Activated CD4-positive, alpha-beta memory T cell treated with anti-CD3 and anti-CD28 coated beads for 36 hours (primary cell): ENCODE data around the gene PTPRM. TPM values are rescaled to one million over a fixed set of nuclear protein-coding genes. Genes with fewer than 3 reads are reported as not detected.
A peak's percentile ranks its signal among the peaks of the same experiment; 100 is the strongest.

Experiments used
- CTCF ChIA-PET: fragments of 350-600 bp; sonication (Branson Sonifier 250); formaldehyde crosslinking; loops from one replicate; lab custom pipeline; 2021; ENCODE audit warnings: antibody characterized with exemption, inconsistent platforms; lab: Charles Lee
- POLR2A ChIA-PET: fragments of 350-600 bp; sonication (Branson Sonifier 250); formaldehyde crosslinking; loops from one replicate; lab custom pipeline; 2021; ENCODE audit warnings: antibody characterized with exemption; lab: Charles Lee
- DNase-seq: peaks from one replicate; pipeline ENCODE4 v3.0.0-alpha.2; 2020
- H3K27ac Mint-ChIP-seq: one replicate; pipeline ENCODE4 v1.8.0; 2021; ENCODE audit warnings: mixed read lengths
- H3K27me3 Mint-ChIP-seq: one replicate; pipeline ENCODE4 v1.8.0; 2021; ENCODE audit warnings: mixed read lengths
- H3K36me3 Mint-ChIP-seq: one replicate; pipeline ENCODE4 v1.8.0; 2021; ENCODE audit warnings: mixed read lengths
- H3K4me1 Mint-ChIP-seq: one replicate; pipeline ENCODE4 v1.8.0; 2021; ENCODE audit warnings: low read depth, mixed read lengths
- H3K4me3 Mint-ChIP-seq: one replicate; pipeline ENCODE4 v1.8.0; 2021; ENCODE audit warnings: mild to moderate bottlenecking, mixed read lengths
- H3K9me3 Mint-ChIP-seq: one replicate; pipeline ENCODE4 v1.8.0; 2021; ENCODE audit warnings: mixed read lengths
- intact Hi-C: fragments of 100-400 bp; cut with micrococcal nuclease; formaldehyde crosslinking; loops from one replicate; pipeline ENCODE4 v1.15.1; 2023
- total RNA-seq, 2 experiments: library from RNA; stranded (reverse); gene quantifications; one replicate each; pipeline ENCODE4 v1.2.3, GENCODE V29; 2021

PTPRM gene
- total RNA-seq, result 1 to 10 TPM; 7.0 to 8.6 TPM

- ChIA-PET POLR2A (no interaction called here), CTCF (interaction anchor here (0.6 to 1.3 kb wide), 11 partner anchors 9 to 322 kb away, joined by 3 to 7 read pairs (median 4); no protein-coding TSS in a partner anchor)
- no peak within 1 kb of the TSS for H3K27ac Mint-ChIP-seq
- peaks cover 42% of the 10 kb centered on the region for H3K27me3 Mint-ChIP-seq
- H3K4me1 Mint-ChIP-seq, result peaks cover 2% of the 10 kb centered on the region
- intact Hi-C loops, result loop anchor here (10.0 kb wide), 1 partner anchor 488 kb away; no protein-coding TSS in a partner anchor
- peaks cover 3% of the 10 kb centered on the region for H3K36me3 Mint-ChIP-seq
- peak; percentile 57 for DNase-seq
- H3K9me3 Mint-ChIP-seq, result no peaks in the 10 kb centered on the region
- no peak within 1 kb of the TSS for H3K4me3 Mint-ChIP-seq
Observed at GRCh38 chr18:7566567-7567473, at the start of gene PTPRM. Gene PTPRM (plus strand): TSS chr18:7567316. CDS start chr18:7567819, 503 bp downstream.

- Mint-ChIP-seq H3K27ac (no peak overlapping the region), H3K27me3 (no peaks in the 10 kb centered on the region), H3K4me3 (no peak overlapping the region), H3K4me1 (no peaks in the 10 kb centered on the region), H3K9me3 (no peaks in the 10 kb centered on the region), H3K36me3 (no peaks in the 10 kb centered on the region)
- ChIA-PET CTCF (no interaction called here), POLR2A (no interaction called here)
- intact Hi-C loops, result no loop called here
- DNase-seq, result no peak
Observed at GRCh38 chr18:7517852-7518251, 49.3 kb upstream of the PTPRM start.

DNA sequence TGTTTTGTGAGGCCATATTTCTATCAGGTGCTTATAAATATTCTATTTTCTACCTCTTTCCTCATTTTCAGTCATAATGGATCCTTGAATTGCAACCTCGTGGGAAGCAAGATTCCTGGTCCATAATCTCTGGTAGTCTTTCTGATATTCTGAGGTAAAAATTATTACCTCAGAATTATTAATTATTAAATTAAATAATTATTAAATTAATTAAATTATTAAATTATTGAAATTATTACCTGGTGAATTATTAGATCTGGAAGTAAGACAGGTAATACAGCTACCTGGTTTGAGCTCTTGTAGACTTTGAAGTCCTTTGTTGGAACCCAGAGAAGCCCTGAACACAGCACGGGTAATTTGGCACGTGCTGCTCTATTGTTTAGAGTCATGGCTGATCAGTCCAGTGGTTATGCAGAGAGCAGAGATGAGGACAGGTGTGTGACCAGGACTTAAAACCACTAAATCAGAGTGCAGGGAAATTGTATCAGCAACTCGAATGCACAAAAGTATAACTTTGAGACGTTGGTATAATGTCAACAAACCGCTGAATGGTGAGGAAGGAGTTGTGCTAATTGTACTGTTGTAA lies 46.8 kb upstream of the PTPRM start:
- ChIA-PET POLR2A (no interaction called here), CTCF (no interaction called here)
- Mint-ChIP-seq H3K4me1 (no peaks in the 10 kb centered on the region), H3K27me3 (no peaks in the 10 kb centered on the region), H3K36me3 (no peaks in the 10 kb centered on the region), H3K9me3 (no peaks in the 10 kb centered on the region), H3K4me3 (no peak overlapping the region), H3K27ac (no peak overlapping the region)
- intact Hi-C loops, result no loop called here
- DNase-seq, result no peak

DNA sequence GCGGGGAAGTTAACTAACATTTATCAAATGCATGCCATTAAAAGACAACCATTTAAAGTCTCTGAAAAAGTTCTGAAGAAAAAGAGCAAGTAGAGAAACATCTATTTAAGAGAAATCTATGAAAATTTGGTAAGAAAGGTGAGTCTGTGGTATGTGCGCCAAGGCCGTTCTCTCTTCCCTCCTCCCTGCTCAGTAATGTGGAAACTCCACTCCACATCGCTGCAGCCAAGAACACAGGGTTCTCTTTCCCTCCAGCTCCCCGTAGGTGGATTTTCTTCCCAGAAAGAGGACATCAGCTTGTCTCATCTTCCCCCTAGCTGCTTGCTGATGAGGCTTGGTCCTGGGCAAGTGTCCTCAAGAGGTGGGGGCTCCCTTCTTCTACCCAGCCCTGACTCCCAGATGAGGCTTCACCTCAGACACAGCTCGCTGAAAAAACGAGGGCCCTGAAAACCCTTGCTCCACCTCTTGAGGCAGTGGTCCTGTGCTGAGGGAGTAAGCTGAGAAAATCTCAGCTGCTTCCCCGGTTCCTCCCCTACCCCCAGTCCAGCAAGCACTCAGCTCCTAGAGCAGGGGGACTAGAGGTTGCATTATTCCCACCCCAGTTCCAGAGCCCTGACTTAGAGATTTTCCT lies 45.8 kb upstream of the PTPRM start:
- H3K4me3 Mint-ChIP-seq, result no peak overlapping the region
- no peaks in the 10 kb centered on the region for H3K9me3 Mint-ChIP-seq
- POLR2A ChIA-PET, result no interaction called here
- intact Hi-C loops, result no loop called here
- no peaks in the 10 kb centered on the region for H3K27me3 Mint-ChIP-seq
- no peaks in the 10 kb centered on the region for H3K36me3 Mint-ChIP-seq
- H3K27ac Mint-ChIP-seq, result no peak overlapping the region
- no peak for DNase-seq
- CTCF ChIA-PET, result no interaction called here
- H3K4me1 Mint-ChIP-seq, result no peaks in the 10 kb centered on the region

DNA sequence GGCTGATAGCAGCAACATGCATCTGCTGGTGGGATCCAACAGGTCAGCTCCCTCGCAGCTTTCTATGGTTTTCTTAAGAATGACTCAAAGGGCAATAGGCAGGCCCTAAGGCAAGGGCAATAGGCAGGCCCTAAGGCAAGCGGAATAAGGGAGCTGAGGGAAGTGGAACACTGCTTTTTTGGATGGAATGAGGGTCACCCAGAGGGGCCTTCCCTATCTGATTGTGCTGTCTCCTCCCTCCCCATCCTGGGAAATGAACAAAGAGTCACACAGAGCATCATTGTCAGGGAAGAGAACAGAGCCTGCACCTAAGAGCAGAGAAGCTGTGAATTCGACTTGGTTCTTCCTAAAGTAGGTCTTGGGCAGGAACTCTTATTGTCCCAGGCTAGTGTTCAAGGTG lies 43.3 kb upstream of the PTPRM start:
- H3K9me3 Mint-ChIP-seq, result no peaks in the 10 kb centered on the region
- ChIA-PET CTCF (no interaction called here), POLR2A (no interaction called here)
- no peak overlapping the region for H3K27ac Mint-ChIP-seq
- no peaks in the 10 kb centered on the region for H3K4me1 Mint-ChIP-seq
- no peak for DNase-seq
- H3K4me3 Mint-ChIP-seq, result no peak overlapping the region
- H3K36me3 Mint-ChIP-seq, result no peaks in the 10 kb centered on the region
- H3K27me3 Mint-ChIP-seq, result no peaks in the 10 kb centered on the region
- intact Hi-C loops, result no loop called here

DNA sequence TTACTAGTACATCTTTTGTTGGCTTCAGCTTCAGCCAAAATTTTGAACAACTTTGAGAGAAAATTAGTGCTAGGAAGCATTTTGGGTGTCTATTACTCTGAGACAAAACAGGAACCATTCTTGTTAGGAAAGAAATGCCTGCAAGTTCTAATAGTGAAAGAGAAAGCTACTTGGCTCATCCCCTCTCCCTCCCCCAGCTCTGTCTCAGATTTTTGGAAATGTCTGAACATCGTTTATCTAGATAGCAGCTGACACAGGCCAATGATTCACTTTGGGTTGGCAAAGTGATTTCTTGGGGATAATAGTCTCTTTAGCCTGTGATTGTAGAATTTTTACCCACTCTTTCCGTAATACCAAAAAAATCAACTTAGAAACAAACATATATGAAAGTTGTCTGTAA lies 42.3 kb upstream of the PTPRM start:
- no peak overlapping the region for H3K27ac Mint-ChIP-seq
- no peaks in the 10 kb centered on the region for H3K27me3 Mint-ChIP-seq
- H3K4me3 Mint-ChIP-seq, result no peak overlapping the region
- intact Hi-C loops, result no loop called here
- no peak for DNase-seq
- no peaks in the 10 kb centered on the region for H3K9me3 Mint-ChIP-seq
- CTCF ChIA-PET, result interaction anchor here (1.6 kb wide), 1 partner anchor 42 kb away, joined by 5 read pairs; the partner anchor contains the start of gene PTPRM
- POLR2A ChIA-PET, result no interaction called here
- H3K4me1 Mint-ChIP-seq, result no peaks in the 10 kb centered on the region
- no peaks in the 10 kb centered on the region for H3K36me3 Mint-ChIP-seq

- Mint-ChIP-seq H3K4me1 (no peaks in the 10 kb centered on the region), H3K27ac (no peak overlapping the region), H3K9me3 (no peaks in the 10 kb centered on the region), H3K27me3 (no peaks in the 10 kb centered on the region), H3K36me3 (no peaks in the 10 kb centered on the region), H3K4me3 (no peak overlapping the region)
- POLR2A ChIA-PET, result no interaction called here
- CTCF ChIA-PET, result no interaction called here
- DNase-seq, result no peak
- intact Hi-C loops, result no loop called here
Observed at GRCh38 chr18:7532942-7533341, 34.2 kb upstream of the PTPRM start.

GRCh38 chr18:7535436-7536205 lies 31.5 kb upstream of the PTPRM start:
- no peak overlapping the region for H3K27ac Mint-ChIP-seq
- intact Hi-C loops, result no loop called here
- no peaks in the 10 kb centered on the region for H3K4me1 Mint-ChIP-seq
- ChIA-PET POLR2A (no interaction called here), CTCF (no interaction called here)
- no peak for DNase-seq
- H3K27me3 Mint-ChIP-seq, result no peaks in the 10 kb centered on the region
- no peaks in the 10 kb centered on the region for H3K36me3 Mint-ChIP-seq
- no peaks in the 10 kb centered on the region for H3K9me3 Mint-ChIP-seq
- no peak overlapping the region for H3K4me3 Mint-ChIP-seq

- Mint-ChIP-seq H3K27me3 (no peaks in the 10 kb centered on the region), H3K36me3 (no peaks in the 10 kb centered on the region), H3K27ac (no peak overlapping the region), H3K4me3 (no peak overlapping the region), H3K9me3 (no peaks in the 10 kb centered on the region), H3K4me1 (no peaks in the 10 kb centered on the region)
- DNase-seq, result no peak
- POLR2A ChIA-PET, result no interaction called here
- intact Hi-C loops, result no loop called here
- CTCF ChIA-PET, result no interaction called here
Observed at GRCh38 chr18:7537145-7537544, 30.0 kb upstream of the PTPRM start.

DNA sequence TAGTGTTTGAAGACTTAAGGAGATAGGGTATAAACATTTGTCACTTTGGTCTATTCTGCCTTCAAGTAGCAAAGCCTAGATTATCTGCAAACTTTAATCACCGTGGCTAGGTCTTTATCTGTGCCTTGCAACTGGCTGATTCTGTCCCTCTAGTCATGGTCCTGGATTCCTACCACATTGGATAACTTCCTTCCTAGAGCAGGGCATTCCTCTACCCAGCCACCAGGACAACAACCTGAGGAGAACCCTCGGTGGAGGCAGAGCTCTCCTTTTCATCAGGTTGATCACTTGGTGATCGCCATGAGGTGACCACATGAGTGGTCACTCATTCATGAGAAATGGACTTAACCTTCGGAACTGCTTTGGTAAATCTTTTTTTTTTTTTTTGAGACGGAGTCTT lies 25.3 kb upstream of the PTPRM start:
- H3K36me3 Mint-ChIP-seq, result no peaks in the 10 kb centered on the region
- H3K27ac Mint-ChIP-seq, result no peak overlapping the region
- H3K4me1 Mint-ChIP-seq, result no peaks in the 10 kb centered on the region
- ChIA-PET POLR2A (no interaction called here), CTCF (no interaction called here)
- H3K4me3 Mint-ChIP-seq, result no peak overlapping the region
- no peaks in the 10 kb centered on the region for H3K27me3 Mint-ChIP-seq
- intact Hi-C loops, result no loop called here
- no peak for DNase-seq
- H3K9me3 Mint-ChIP-seq, result no peaks in the 10 kb centered on the region

GRCh38 chr18:7544686-7545085 lies 22.4 kb upstream of the PTPRM start:
- H3K4me1 Mint-ChIP-seq, result no peaks in the 10 kb centered on the region
- DNase-seq, result no peak
- H3K27ac Mint-ChIP-seq, result no peak overlapping the region
- no peaks in the 10 kb centered on the region for H3K9me3 Mint-ChIP-seq
- CTCF ChIA-PET, result interaction anchor here (0.8 kb wide), 1 partner anchor 22 kb away, joined by 3 read pairs; no protein-coding TSS in a partner anchor
- POLR2A ChIA-PET, result no interaction called here
- intact Hi-C loops, result no loop called here
- H3K4me3 Mint-ChIP-seq, result no peak overlapping the region
- no peaks in the 10 kb centered on the region for H3K27me3 Mint-ChIP-seq
- H3K36me3 Mint-ChIP-seq, result no peaks in the 10 kb centered on the region

- Mint-ChIP-seq H3K4me3 (no peak overlapping the region), H3K36me3 (no peaks in the 10 kb centered on the region), H3K27ac (no peak overlapping the region), H3K4me1 (no peaks in the 10 kb centered on the region), H3K9me3 (no peaks in the 10 kb centered on the region), H3K27me3 (no peaks in the 10 kb centered on the region)
- ChIA-PET POLR2A (no interaction called here), CTCF (no interaction called here)
- no peak for DNase-seq
- intact Hi-C loops, result no loop called here
Observed at GRCh38 chr18:7545734-7546133, 21.4 kb upstream of the PTPRM start.
